Gastroesophageal sphincter (tissue), 4 donors: ENCODE measurements around the gene MEGF6. TPM values are rescaled to one million over a fixed set of nuclear protein-coding genes. Genes with fewer than 3 reads are reported as not detected.

Source experiments
- ATAC-seq: fragments of 150-250 bp; one replicate; pipeline ENCODE4 v1.9.1; 2016; ENCODE audit warnings: mild to moderate bottlenecking, moderate library complexity
- H3K27ac ChIP-seq, 4 donors: fragments of 200-600 bp; sonication (generic) in 3 of 4; 1 replicate in 3 of 4; 2 replicates in 1 of 4; pipeline ENCODE4 v1.5.1; 2016 to 2019
- H3K27me3 ChIP-seq: fragments of 200-600 bp; sonication (generic); one replicate; pipeline ENCODE4 v1.5.1; 2019
- H3K36me3 ChIP-seq, 2 donors: fragments of 200-600 bp; sonication (generic); one replicate each; pipeline ENCODE4 v1.5.1; 2019; ENCODE audit warnings: control low read depth in 1 of 2
- H3K4me1 ChIP-seq, 3 donors: fragments of 200-600 bp; sonication (generic); 1 replicate in 2 of 3; 2 replicates in 1 of 3; pipeline ENCODE4 v1.5.1; 2016 to 2019; ENCODE audit warnings: control low read depth in 2 of 3
- H3K4me3 ChIP-seq, 2 donors: fragments of 200-600 bp; sonication (generic); one replicate each; pipeline ENCODE4 v1.5.1; 2019; ENCODE audit warnings: mild to moderate bottlenecking in 1 of 2, moderate library complexity in 1 of 2
- H3K9me3 ChIP-seq, 3 donors: fragments of 200-600 bp; sonication (generic); one replicate each; pipeline ENCODE4 v1.5.1; 2017 to 2019; ENCODE audit warnings: control low read depth in 2 of 3
- EP300 ChIP-seq: sonication (generic); formaldehyde crosslinking; IDR thresholded peaks from one replicate; pipeline ENCODE4 v1.6.1; 2017; ENCODE audit warnings: antibody characterized with exemption, mild to moderate bottlenecking
- POLR2A ChIP-seq, 2 donors: fragments of 450-650 bp; IDR thresholded peaks; one replicate each; pipeline ENCODE4 v1.6.1; 2017; ENCODE audit warnings: antibody characterized with exemption in 2 of 2, mild to moderate bottlenecking in 2 of 2, moderate library complexity in 1 of 2
- POLR2AphosphoS5 ChIP-seq: sonication (generic); formaldehyde crosslinking; IDR thresholded peaks from one replicate; pipeline ENCODE4 v1.6.1; 2017; ENCODE audit warnings: antibody characterized with exemption
- WGBS, 2 donors: methylation state at CpG; one replicate each; pipeline ENCODE4 v1.1.5; 2018; ENCODE audit warnings: low coverage in 1 of 2; 5-methylcytosine and 5-hydroxymethylcytosine counted together
- total RNA-seq, 4 donors: library from RNA; depleted of rRNA; stranded (reverse); fragments of >200 nt; gene quantifications; one replicate each; pipeline ENCODE4 v1.1.0, GENCODE V29; 2016
- TF ChIP-seq, protein P1 (sequence below), 4 experiments: fragments of 200-600 bp in 2 of 4; fragments of 450-650 bp in 2 of 4; sonication (generic) in 1 of 4; IDR thresholded peaks; one replicate each; pipeline ENCODE4 v1.5.1; 2017 to 2019; ENCODE audit warnings: antibody characterized with exemption in 4 of 4, mild to moderate bottlenecking in 2 of 4, moderate library complexity in 2 of 4

The MEGF6 gene
- total RNA-seq, 4 donors from 2014 or later = 4.7 to 15.5 (median 10.8) TPM

DNA sequence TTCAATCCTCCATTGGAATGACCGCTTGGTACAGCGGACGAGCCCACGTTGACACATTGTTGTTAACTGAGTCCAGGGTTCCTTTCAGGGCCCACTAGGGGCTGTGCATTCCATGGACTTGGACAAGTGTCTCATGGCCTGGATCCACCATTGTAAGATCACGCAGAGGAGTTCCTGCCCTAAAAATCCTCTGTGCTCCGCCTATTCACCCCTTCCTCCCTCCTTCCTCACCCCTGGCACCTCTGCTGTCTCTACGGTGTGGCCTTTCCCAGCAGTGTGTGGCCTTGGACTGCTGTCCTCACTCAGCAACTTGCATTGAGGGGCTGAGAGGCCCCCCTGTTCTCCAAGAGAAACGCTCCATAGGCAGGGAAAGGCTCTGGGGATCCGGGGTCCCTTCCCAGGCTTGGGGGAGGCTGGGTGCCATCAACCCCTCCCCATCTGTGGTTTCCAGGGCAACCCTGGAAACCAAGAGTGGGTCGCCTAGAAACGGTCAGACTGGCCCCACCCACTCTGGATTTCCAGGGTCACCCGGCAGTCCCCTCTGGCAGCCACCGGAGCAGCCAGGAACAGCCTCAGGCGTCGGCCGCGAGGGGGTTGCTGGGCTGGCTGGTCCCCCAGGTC lies 50.9 kb downstream of the MEGF6 start:
- Histone ChIP-seq H3K4me3 (no peak overlapping the region), H3K4me1 (peaks cover 0 to 12% (median 0%) of the 10 kb centered on the region in 3 donors), H3K27ac (peak overlapping the region in 1 of 4 donors; percentile 13), H3K36me3 (no peaks in the 10 kb centered on the region), H3K27me3 (peaks cover 13% of the 10 kb centered on the region), H3K9me3 (peaks cover 0 to 8% (median 0%) of the 10 kb centered on the region in 3 donors)
- TF ChIP-seq, protein P1, sequence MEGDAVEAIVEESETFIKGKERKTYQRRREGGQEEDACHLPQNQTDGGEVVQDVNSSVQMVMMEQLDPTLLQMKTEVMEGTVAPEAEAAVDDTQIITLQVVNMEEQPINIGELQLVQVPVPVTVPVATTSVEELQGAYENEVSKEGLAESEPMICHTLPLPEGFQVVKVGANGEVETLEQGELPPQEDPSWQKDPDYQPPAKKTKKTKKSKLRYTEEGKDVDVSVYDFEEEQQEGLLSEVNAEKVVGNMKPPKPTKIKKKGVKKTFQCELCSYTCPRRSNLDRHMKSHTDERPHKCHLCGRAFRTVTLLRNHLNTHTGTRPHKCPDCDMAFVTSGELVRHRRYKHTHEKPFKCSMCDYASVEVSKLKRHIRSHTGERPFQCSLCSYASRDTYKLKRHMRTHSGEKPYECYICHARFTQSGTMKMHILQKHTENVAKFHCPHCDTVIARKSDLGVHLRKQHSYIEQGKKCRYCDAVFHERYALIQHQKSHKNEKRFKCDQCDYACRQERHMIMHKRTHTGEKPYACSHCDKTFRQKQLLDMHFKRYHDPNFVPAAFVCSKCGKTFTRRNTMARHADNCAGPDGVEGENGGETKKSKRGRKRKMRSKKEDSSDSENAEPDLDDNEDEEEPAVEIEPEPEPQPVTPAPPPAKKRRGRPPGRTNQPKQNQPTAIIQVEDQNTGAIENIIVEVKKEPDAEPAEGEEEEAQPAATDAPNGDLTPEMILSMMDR (IDR thresholded peaks at IDR 0.05) = no peak
- no peak for TF ChIP-seq POLR2A (IDR thresholded peaks at IDR 0.05)
- no peak for TF ChIP-seq EP300
- TF ChIP-seq POLR2AphosphoS5 = no peak
- 61 to 89% methylated on average over 5 to 6 of the region's 17 CpGs for WGBS, 2 donors
- peak; percentile 51 for ATAC-seq

GRCh38 chr1:3558036-3558726 lies 53.1 kb downstream of the MEGF6 start:
- Histone ChIP-seq H3K27me3 (peaks cover 3% of the 10 kb centered on the region), H3K4me3 (no peak overlapping the region), H3K27ac (no peak overlapping the region), H3K36me3 (no peaks in the 10 kb centered on the region), H3K4me1 (peaks cover 0 to 12% (median 0%) of the 10 kb centered on the region in 3 donors), H3K9me3 (peaks cover 0 to 8% (median 0%) of the 10 kb centered on the region in 3 donors)
- WGBS, 2 donors = 63 to 90% methylated on average over 6 to 15 of the region's 20 CpGs
- ATAC-seq = no peak
- TF ChIP-seq, protein P1 (IDR thresholded peaks at IDR 0.05) = no peak
- TF ChIP-seq POLR2A (IDR thresholded peaks at IDR 0.05) (no peak), POLR2AphosphoS5 (no peak), EP300 (no peak)

DNA sequence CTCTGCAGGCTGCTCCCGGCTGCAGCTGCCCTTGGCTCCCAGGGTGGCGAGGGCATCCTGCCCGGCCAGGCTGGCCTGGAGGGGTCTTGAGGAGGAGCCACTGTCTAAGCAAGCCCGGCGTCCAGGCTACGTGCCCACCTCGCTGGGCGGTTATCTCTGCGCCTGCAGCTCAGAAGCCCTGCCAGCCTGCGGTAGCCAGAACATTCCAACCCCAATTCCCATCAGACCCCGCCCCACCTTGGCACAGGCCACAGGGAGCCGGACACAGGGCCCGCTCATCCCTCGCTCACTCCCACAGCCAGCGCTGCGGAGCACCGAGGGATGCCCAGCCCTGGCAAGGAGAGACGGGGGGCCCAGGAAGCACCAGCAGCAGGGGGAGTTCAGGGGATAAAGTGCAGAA lies 53.9 kb downstream of the MEGF6 start:
- ATAC-seq = no peak
- Histone ChIP-seq H3K27me3 (peaks cover 7% of the 10 kb centered on the region), H3K27ac (no peak overlapping the region), H3K4me3 (no peak overlapping the region), H3K36me3 (no peaks in the 10 kb centered on the region), H3K9me3 (peaks cover 0 to 8% (median 0%) of the 10 kb centered on the region in 3 donors), H3K4me1 (peaks cover 0 to 12% (median 0%) of the 10 kb centered on the region in 3 donors)
- TF ChIP-seq POLR2AphosphoS5 (no peak), EP300 (no peak), POLR2A (IDR thresholded peaks at IDR 0.05) (no peak)
- TF ChIP-seq, protein P1 (IDR thresholded peaks at IDR 0.05) = no peak
- no CpG with 5 or more reads among the region's 18 CpGs for WGBS, 2 donors

GRCh38 chr1:3556336-3556735 lies 55.0 kb downstream of the MEGF6 start:
- Histone ChIP-seq H3K4me1 (peaks cover 0 to 12% (median 0%) of the 10 kb centered on the region in 3 donors), H3K36me3 (no peaks in the 10 kb centered on the region), H3K4me3 (no peak overlapping the region), H3K27ac (no peak overlapping the region), H3K27me3 (peaks cover 7% of the 10 kb centered on the region), H3K9me3 (peaks cover 0 to 8% (median 0%) of the 10 kb centered on the region in 3 donors)
- 82% methylated on average over 3 of the region's 17 CpGs; no CpG with 5 or more reads in 1 of the 2 donors for WGBS, 2 donors
- no peak for ATAC-seq
- TF ChIP-seq EP300 = no peak
- TF ChIP-seq, protein P1 (IDR thresholded peaks at IDR 0.05) = no peak
- TF ChIP-seq POLR2A (IDR thresholded peaks at IDR 0.05) = no peak
- TF ChIP-seq POLR2AphosphoS5 = no peak
